ENCODE measurements around the gene OSR1.

GRCh38 chr2:19364014-19364413 is 5.6 kb upstream of the OSR1 start:
- TF ChIP-seq CTCF (tag by site-specific recombination; IDR thresholded peaks at IDR 0.05) (no peak), ZNF624 (tag by site-specific recombination; IDR thresholded peaks at IDR 0.05) (no peak), YY1 (tag by site-specific recombination; IDR thresholded peaks at IDR 0.05) (no peak), ZFP37 (tag by site-specific recombination; IDR thresholded peaks at IDR 0.05) (no peak)
